SK-N-MC (cell line): ENCODE measurements around the gene MNX1.

Experiments used
- EZH2 ChIP-seq: fragments of 200-600 bp; sonication (generic); IDR thresholded peaks from one replicate; pipeline ENCODE4 v1.6.1; 2017; ENCODE audit warnings: antibody characterized with exemption
- POLR2AphosphoS5 ChIP-seq: IDR thresholded peaks from 2 replicates; pipeline ENCODE4 v1.6.1; 2012; ENCODE audit warnings: mild to moderate bottlenecking, low read depth, low read length, borderline replicate concordance

GRCh38 chr7:157000741-157001653 is 9.5 kb downstream of the MNX1 start:
- TF ChIP-seq EZH2 (peak; percentile 62), POLR2AphosphoS5 (no peak)
